PC-9 (cell line): ENCODE data around the gene KDM4B. TPM values are rescaled to one million over a fixed set of nuclear protein-coding genes. Genes with fewer than 3 reads are reported as not detected.

Experiments
- BruUV-seq: library from RNA; stranded (reverse); fragments of 400-500 nt; replicated peaks from 2 replicates; lab custom pipeline; 2021; lab: Mats Ljungman, UMichigan
- CTCF ChIA-PET: fragments of 300-600 bp; sonication (Branson Sonifier 250); formaldehyde crosslinking; loops from one replicate; lab custom pipeline; 2022; ENCODE audit warnings: antibody characterized with exemption; lab: Charles Lee
- POLR2A ChIA-PET: fragments of 300-600 bp; sonication (Branson Sonifier 250); formaldehyde crosslinking; loops from one replicate; lab custom pipeline; 2022; ENCODE audit warnings: antibody characterized with exemption; ENCODE audit not compliant: unreplicated experiment; lab: Charles Lee
- DNase-seq, 2 experiments: peaks; one replicate each; pipeline versions ENCODE4 v3.0.0 to v3.0.0-alpha.2; 2015 to 2022; ENCODE audit warnings: mixed read lengths in 1 of 2
- H2AFZ ChIP-seq: fragments of 200-600 bp; sonication (generic); 2 replicates; pipeline ENCODE4 v1.8.1; 2017; ENCODE audit warnings: antibody characterized with exemption
- H3F3A ChIP-seq: fragments of 200-600 bp; sonication (generic); 2 replicates; pipeline ENCODE4 v1.8.1; 2017; ENCODE audit warnings: antibody characterized with exemption, mild to moderate bottlenecking, low read depth; ENCODE audit not compliant: insufficient read depth
- H3K27ac ChIP-seq: fragments of 200-600 bp; sonication (generic); 2 replicates; pipeline ENCODE4 v1.6.1; 2016; ENCODE audit warnings: mixed run types
- H3K27me3 ChIP-seq: fragments of 200-600 bp; sonication (generic); 2 replicates; pipeline ENCODE4 v1.6.1; 2016; ENCODE audit warnings: low read depth, mixed run types; ENCODE audit not compliant: insufficient read depth
- H3K36me3 ChIP-seq: fragments of 200-600 bp; sonication (generic); 2 replicates; pipeline ENCODE4 v1.6.1; 2016; ENCODE audit warnings: low read depth, mixed run types
- H3K4me1 ChIP-seq: fragments of 200-600 bp; sonication (generic); replicated peaks from 2 replicates; pipeline ENCODE4 v1.6.1; 2016; ENCODE audit warnings: mixed run types; ENCODE audit not compliant: insufficient read depth
- H3K4me2 ChIP-seq: fragments of 200-600 bp; sonication (generic); 2 replicates; pipeline ENCODE4 v1.6.1; 2017; ENCODE audit warnings: mixed run types
- H3K4me3 ChIP-seq: fragments of 200-600 bp; sonication (generic); 2 replicates; pipeline ENCODE4 v1.6.1; 2016; ENCODE audit warnings: mixed run types
- H3K79me2 ChIP-seq: fragments of 200-600 bp; sonication (generic); 2 replicates; pipeline ENCODE4 v1.6.1; 2017; ENCODE audit warnings: low read depth, mixed run types
- H3K9me2 ChIP-seq: fragments of 200-600 bp; sonication (generic); 2 replicates; pipeline ENCODE4 v1.8.1; 2017; ENCODE audit warnings: mild to moderate bottlenecking; ENCODE audit not compliant: insufficient read depth
- H3K9me3 ChIP-seq: fragments of 200-600 bp; sonication (generic); 2 replicates; pipeline ENCODE4 v1.8.1; 2016; ENCODE audit warnings: low read depth; ENCODE audit not compliant: insufficient read depth
- H4K20me1 ChIP-seq: fragments of 200-600 bp; sonication (generic); 2 replicates; pipeline ENCODE4 v1.8.1; 2017; ENCODE audit not compliant: insufficient read depth
- EZH2 ChIP-seq: fragments of 200-600 bp; sonication (generic); IDR thresholded peaks from 2 replicates; pipeline ENCODE4 v1.8.0; 2017; ENCODE audit warnings: antibody characterized with exemption, low read depth
- intact Hi-C: fragments of 100-400 bp; cut with micrococcal nuclease; formaldehyde crosslinking; loops from one replicate; pipeline ENCODE4 v1.10.0; 2022; ENCODE audit not compliant: unreplicated experiment
- total RNA-seq: library from RNA; stranded (reverse); gene quantifications from 2 replicates; pipeline ENCODE4 v1.2.3, GENCODE V29; 2021
- TF ChIP-seq, protein P1 (sequence below): fragments of 200-600 bp; sonication (generic); conservative IDR thresholded peaks from 2 replicates; pipeline ENCODE4 v1.6.1; 2017; ENCODE audit warnings: mixed run types, antibody characterized with exemption, mild to moderate bottlenecking, moderate library complexity

KDM4B gene
- total RNA-seq, 1 experiment from 2014 or later: 19.5 TPM

DNA sequence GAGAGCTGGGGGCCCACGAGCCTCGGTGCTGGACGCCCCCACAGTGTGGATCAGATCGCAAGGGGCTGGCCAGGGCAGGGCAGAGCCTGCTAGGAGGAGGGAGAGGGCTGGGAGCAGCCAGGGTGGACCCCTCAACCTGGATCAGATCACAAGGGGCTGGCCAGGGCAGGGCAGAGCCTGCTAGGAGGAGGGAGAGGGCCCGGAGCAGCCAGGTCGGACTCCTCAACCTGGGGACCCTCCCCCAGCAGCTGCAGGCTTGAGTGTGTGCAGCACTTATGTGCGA, 126.6 kb downstream of the KDM4B start:
- no peak overlapping the region for H3K27ac ChIP-seq
- ChIA-PET POLR2A (no interaction called here), CTCF (no interaction called here)
- H3F3A ChIP-seq: no peaks in the 10 kb centered on the region
- H3K36me3 ChIP-seq: no peaks in the 10 kb centered on the region
- H2AFZ ChIP-seq: no peak overlapping the region
- intact Hi-C loops: no loop called here
- no peaks in the 10 kb centered on the region for H3K9me2 ChIP-seq
- H3K79me2 ChIP-seq: no peaks in the 10 kb centered on the region
- H3K4me2 ChIP-seq: no peak overlapping the region
- no peaks in the 10 kb centered on the region for H4K20me1 ChIP-seq
- TF ChIP-seq, protein P1, sequence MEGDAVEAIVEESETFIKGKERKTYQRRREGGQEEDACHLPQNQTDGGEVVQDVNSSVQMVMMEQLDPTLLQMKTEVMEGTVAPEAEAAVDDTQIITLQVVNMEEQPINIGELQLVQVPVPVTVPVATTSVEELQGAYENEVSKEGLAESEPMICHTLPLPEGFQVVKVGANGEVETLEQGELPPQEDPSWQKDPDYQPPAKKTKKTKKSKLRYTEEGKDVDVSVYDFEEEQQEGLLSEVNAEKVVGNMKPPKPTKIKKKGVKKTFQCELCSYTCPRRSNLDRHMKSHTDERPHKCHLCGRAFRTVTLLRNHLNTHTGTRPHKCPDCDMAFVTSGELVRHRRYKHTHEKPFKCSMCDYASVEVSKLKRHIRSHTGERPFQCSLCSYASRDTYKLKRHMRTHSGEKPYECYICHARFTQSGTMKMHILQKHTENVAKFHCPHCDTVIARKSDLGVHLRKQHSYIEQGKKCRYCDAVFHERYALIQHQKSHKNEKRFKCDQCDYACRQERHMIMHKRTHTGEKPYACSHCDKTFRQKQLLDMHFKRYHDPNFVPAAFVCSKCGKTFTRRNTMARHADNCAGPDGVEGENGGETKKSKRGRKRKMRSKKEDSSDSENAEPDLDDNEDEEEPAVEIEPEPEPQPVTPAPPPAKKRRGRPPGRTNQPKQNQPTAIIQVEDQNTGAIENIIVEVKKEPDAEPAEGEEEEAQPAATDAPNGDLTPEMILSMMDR: no peak
- no peak for TF ChIP-seq EZH2
- DNase-seq: no peak
- H3K27me3 ChIP-seq: no peaks in the 10 kb centered on the region
- no TSS peak for BruUV-seq
- H3K4me1 ChIP-seq: no peaks in the 10 kb centered on the region
- no peak overlapping the region for H3K4me3 ChIP-seq
- H3K9me3 ChIP-seq: no peaks in the 10 kb centered on the region

DNA sequence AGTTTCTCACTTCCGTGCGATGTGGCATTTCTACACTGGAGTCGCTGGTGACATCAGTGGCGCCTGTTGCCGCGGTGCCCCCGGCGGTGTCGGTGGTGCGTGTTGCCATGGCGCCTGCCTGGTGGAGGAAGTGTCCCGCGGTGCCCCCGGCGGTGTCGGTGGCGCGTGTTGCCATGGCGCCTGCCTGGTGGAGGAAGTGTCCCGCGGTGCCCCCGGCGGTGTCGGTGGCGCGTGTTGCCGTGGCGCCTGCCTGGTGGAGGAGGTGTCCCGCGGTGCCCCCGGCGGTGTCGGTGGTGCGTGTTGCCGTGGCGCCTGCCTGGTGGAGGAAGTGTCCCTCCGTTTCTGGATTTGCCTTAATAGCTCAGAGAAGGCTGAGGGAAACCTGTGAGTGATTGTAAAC, 127.6 kb downstream of the KDM4B start:
- H3K27ac ChIP-seq: no peak overlapping the region
- H3F3A ChIP-seq: no peaks in the 10 kb centered on the region
- H3K27me3 ChIP-seq: no peaks in the 10 kb centered on the region
- no TSS peak for BruUV-seq
- no peak overlapping the region for H3K4me2 ChIP-seq
- DNase-seq: no peak
- no peak overlapping the region for H3K4me3 ChIP-seq
- H3K9me3 ChIP-seq: no peaks in the 10 kb centered on the region
- no peaks in the 10 kb centered on the region for H3K36me3 ChIP-seq
- no peaks in the 10 kb centered on the region for H3K79me2 ChIP-seq
- TF ChIP-seq, protein P1: no peak
- TF ChIP-seq EZH2: no peak
- intact Hi-C loops: no loop called here
- no peaks in the 10 kb centered on the region for H3K4me1 ChIP-seq
- CTCF ChIA-PET: no interaction called here
- POLR2A ChIA-PET: no interaction called here
- H2AFZ ChIP-seq: no peak overlapping the region
- H4K20me1 ChIP-seq: no peaks in the 10 kb centered on the region
- H3K9me2 ChIP-seq: no peaks in the 10 kb centered on the region

DNA sequence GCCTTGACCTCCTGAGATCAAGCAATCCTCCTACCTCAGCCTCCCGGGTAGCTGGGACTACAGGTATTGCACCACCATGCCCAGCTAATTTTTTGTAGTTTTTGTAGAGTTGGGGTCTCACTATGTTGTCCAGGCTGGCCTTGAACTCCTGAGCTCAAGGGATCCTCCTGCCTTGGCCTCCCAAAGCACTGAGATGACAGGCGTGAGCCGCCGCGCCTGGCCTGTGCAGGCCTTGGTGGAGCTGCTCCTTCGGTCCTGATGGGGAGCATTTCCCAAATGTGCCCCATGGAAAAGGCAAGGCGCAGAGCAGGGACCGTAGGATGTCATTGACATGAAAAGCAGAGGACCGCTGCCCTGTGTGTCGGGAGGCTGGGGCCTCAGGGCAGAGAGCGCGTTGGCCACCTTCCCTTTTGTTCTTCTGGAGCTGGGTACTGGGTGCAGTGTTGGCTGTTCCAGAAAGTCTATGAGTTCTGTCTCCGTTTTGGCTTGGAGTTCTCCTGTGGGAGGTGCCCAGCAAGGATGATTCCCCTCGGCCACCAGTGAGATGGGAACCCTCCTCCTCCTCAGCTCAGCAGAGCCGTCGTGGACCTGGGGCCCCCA, 128.5 kb downstream of the KDM4B start:
- Histone ChIP-seq H3F3A (no peaks in the 10 kb centered on the region), H3K27me3 (no peaks in the 10 kb centered on the region), H3K36me3 (no peaks in the 10 kb centered on the region), H2AFZ (no peak overlapping the region), H3K4me2 (no peak overlapping the region), H3K9me2 (no peaks in the 10 kb centered on the region), H3K27ac (no peak overlapping the region), H3K4me1 (no peaks in the 10 kb centered on the region), H3K9me3 (no peaks in the 10 kb centered on the region), H4K20me1 (no peaks in the 10 kb centered on the region), H3K4me3 (no peak overlapping the region), H3K79me2 (no peaks in the 10 kb centered on the region)
- ChIA-PET POLR2A (interaction anchor here (0.6 kb wide), 1 partner anchor 82 kb away, joined by 3 read pairs; no protein-coding TSS in a partner anchor), CTCF (no interaction called here)
- no peak for DNase-seq
- no peak for TF ChIP-seq EZH2
- TF ChIP-seq, protein P1: no peak
- BruUV-seq: no TSS peak
- intact Hi-C loops: no loop called here
